OCI-LY1 (cell line): ENCODE measurements around the gene C1QTNF7.

Source experiments
- CTCF ChIP-seq: fragments of 200-600 bp; sonication (generic), shearing (Covaris generic); IDR thresholded peaks from 2 replicates; pipeline ENCODE4 v1.5.1; 2017; ENCODE audit warnings: mild to moderate bottlenecking, antibody characterized with exemption, low read length, moderate library complexity, mixed read lengths
- EZH2 ChIP-seq: fragments of 200-600 bp; sonication (generic), shearing (Covaris generic); IDR thresholded peaks from 2 replicates; pipeline ENCODE4 v1.8.0; 2017; ENCODE audit warnings: borderline replicate concordance, mixed run types, mild to moderate bottlenecking, antibody characterized with exemption, low read length, moderate library complexity, mixed read lengths

- TF ChIP-seq CTCF (no peak), EZH2 (no peak)
Measured at GRCh38 chr4:15488136-15488535, 60.3 kb downstream of the C1QTNF7 start.
